MCF 10A (cell line): Measurements from ENCODE around the gene CSNK2A1. TPM values are rescaled to one million over a fixed set of nuclear protein-coding genes. Genes with fewer than 3 reads are reported as not detected.

ENCODE experiments used
- BruUV-seq: library from RNA; stranded (reverse); fragments of 400-500 nt; replicated peaks from 2 replicates; lab custom pipeline; 2021; lab: Mats Ljungman, UMichigan
- CTCF ChIA-PET: fragments of 300-600 bp; sonication (Branson Sonifier 250); formaldehyde crosslinking; extraction: SDS; loops from one replicate; lab custom pipeline; 2021; ENCODE audit warnings: antibody characterized with exemption, inconsistent platforms; lab: Yijun Ruan, JAX
- POLR2A ChIA-PET: fragments of 300-600, 350-650 bp; sonication (Branson Sonifier 250); formaldehyde crosslinking; extraction: SDS; loops from one replicate; lab custom pipeline; 2020; ENCODE audit warnings: antibody characterized with exemption, inconsistent platforms; lab: Yijun Ruan, JAX
- DNase-seq: peaks from one replicate; pipeline ENCODE4 v3.0.0-alpha.2; 2018; ENCODE audit not compliant: unreplicated experiment
- H3K27ac Mint-ChIP-seq: one replicate; pipeline ENCODE4 v1.8.0; 2022; ENCODE audit warnings: mild to moderate bottlenecking, low read depth, mixed read lengths; ENCODE audit not compliant: unreplicated experiment
- H3K27me3 Mint-ChIP-seq: one replicate; pipeline ENCODE4 v1.8.0; 2022; ENCODE audit warnings: mixed read lengths; ENCODE audit not compliant: insufficient read depth, unreplicated experiment
- H3K36me3 Mint-ChIP-seq: one replicate; pipeline ENCODE4 v1.8.0; 2022; ENCODE audit warnings: mild to moderate bottlenecking, moderate library complexity, mixed read lengths; ENCODE audit not compliant: insufficient read depth, unreplicated experiment
- H3K4me1 Mint-ChIP-seq: one replicate; pipeline ENCODE4 v1.8.0; 2022; ENCODE audit warnings: mixed read lengths; ENCODE audit not compliant: insufficient read depth, unreplicated experiment
- H3K4me3 Mint-ChIP-seq: one replicate; pipeline ENCODE4 v1.8.0; 2022; ENCODE audit warnings: mild to moderate bottlenecking, moderate library complexity, mixed read lengths; ENCODE audit not compliant: unreplicated experiment
- H3K9me3 Mint-ChIP-seq: one replicate; pipeline ENCODE4 v1.8.0; 2022; ENCODE audit warnings: mixed read lengths; ENCODE audit not compliant: unreplicated experiment
- intact Hi-C: fragments of 100-400 bp; cut with micrococcal nuclease; formaldehyde crosslinking; loops from 2 replicates; pipeline ENCODE4 v1.14.1; 2022
- total RNA-seq: library from RNA; stranded (reverse); gene quantifications from 2 replicates; pipeline ENCODE4 v1.2.3, GENCODE V29; 2022
- TF ChIP-seq, protein P1 (sequence below): fragments of 200-600 bp; IDR thresholded peaks from one replicate; pipeline ENCODE4 v1.8.0; 2022; ENCODE audit warnings: antibody characterized with exemption, mild to moderate bottlenecking; ENCODE audit not compliant: unreplicated experiment

The CSNK2A1 gene
- total RNA-seq, 1 experiment from 2014 or later: 271 TPM

DNA sequence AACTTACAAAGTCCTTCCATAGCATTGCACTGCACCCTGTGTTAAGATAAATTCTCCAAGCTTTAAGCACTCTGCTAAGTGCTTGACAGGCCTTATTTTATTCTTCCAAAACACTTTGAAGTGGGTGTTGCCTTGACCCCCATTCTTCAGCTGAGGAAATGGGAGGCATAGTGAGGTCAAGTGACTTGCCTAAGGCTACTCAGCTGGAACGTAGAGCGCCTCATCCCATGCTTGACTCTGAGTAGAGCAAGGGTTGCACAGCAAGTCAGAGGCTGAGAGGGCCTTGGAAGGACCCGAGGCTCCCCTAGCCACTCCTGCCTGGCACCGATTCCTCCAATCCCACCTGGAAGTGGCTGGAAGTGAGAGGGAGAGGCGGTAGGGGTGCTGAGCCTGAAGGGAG lies 19.6 kb upstream of the CSNK2A1 start:
- H3K4me3 Mint-ChIP-seq: no peak overlapping the region
- no peak for DNase-seq
- intact Hi-C loops: no loop called here

DNA sequence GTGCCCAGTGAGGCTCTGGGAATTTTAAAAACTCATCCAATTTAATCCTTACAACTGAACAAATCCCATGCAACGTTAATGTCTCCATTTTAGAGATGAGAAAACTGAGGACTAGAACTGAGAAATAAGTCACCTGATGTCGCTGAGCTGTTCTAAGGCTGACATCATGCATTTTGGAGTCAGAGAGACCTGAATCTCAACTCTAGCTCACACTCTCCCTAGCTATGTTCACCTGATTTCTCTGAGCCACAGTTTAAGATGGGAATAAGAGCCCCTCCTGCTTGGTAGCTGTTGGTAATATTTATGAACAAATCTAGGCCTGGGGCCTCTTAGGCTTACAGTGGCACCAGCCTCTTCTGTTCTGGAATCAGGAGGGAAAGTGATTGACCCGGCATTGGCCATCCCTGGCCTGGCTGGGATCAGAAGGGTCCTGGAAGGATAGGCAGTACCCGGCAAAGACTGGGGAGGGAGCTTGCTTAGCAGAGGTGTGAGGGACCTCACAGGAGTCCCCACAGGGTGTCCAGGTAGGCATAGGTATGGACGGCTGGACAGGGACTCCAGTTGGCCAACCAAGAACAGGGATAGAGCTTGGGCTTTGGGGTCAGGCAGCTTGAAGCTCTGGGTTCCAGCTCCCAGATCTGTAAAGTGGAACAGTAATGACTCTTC lies 18.8 kb upstream of the CSNK2A1 start:
- ChIA-PET POLR2A (interaction anchor here (1.1 to 1.4 kb wide), 3 partner anchors 171 to 177 kb away, joined by 3 to 7 read pairs (median 4); no protein-coding TSS in a partner anchor), CTCF (interaction anchor here (0.6 to 6.0 kb wide), 49 partner anchors 10 to 394 kb away, joined by 3 to 169 read pairs (median 5); partner anchors contain the start of genes CSNK2A1 and SLC52A3)
- intact Hi-C loops: no loop called here
- TF ChIP-seq, protein P1, sequence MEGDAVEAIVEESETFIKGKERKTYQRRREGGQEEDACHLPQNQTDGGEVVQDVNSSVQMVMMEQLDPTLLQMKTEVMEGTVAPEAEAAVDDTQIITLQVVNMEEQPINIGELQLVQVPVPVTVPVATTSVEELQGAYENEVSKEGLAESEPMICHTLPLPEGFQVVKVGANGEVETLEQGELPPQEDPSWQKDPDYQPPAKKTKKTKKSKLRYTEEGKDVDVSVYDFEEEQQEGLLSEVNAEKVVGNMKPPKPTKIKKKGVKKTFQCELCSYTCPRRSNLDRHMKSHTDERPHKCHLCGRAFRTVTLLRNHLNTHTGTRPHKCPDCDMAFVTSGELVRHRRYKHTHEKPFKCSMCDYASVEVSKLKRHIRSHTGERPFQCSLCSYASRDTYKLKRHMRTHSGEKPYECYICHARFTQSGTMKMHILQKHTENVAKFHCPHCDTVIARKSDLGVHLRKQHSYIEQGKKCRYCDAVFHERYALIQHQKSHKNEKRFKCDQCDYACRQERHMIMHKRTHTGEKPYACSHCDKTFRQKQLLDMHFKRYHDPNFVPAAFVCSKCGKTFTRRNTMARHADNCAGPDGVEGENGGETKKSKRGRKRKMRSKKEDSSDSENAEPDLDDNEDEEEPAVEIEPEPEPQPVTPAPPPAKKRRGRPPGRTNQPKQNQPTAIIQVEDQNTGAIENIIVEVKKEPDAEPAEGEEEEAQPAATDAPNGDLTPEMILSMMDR: no peak
- no peaks in the 10 kb centered on the region for H3K36me3 Mint-ChIP-seq
- no peaks in the 10 kb centered on the region for H3K4me1 Mint-ChIP-seq
- H3K9me3 Mint-ChIP-seq: no peaks in the 10 kb centered on the region
- H3K27me3 Mint-ChIP-seq: peaks cover 25% of the 10 kb centered on the region
- H3K4me3 Mint-ChIP-seq: no peak overlapping the region
- no peak for DNase-seq
- no TSS peak for BruUV-seq
- no peak overlapping the region for H3K27ac Mint-ChIP-seq

More for the DNA sequence above, 19.6 kb upstream of the CSNK2A1 start:
- Mint-ChIP-seq H3K9me3 (no peaks in the 10 kb centered on the region), H3K4me1 (no peaks in the 10 kb centered on the region), H3K27me3 (peaks cover 30% of the 10 kb centered on the region), H3K27ac (no peak overlapping the region), H3K36me3 (no peaks in the 10 kb centered on the region)
- POLR2A ChIA-PET: interaction anchor here (1.1 to 1.4 kb wide), 3 partner anchors 170 to 176 kb away, joined by 3 to 7 read pairs (median 4); no protein-coding TSS in a partner anchor
- BruUV-seq: no TSS peak
- TF ChIP-seq, protein P1: no peak
- CTCF ChIA-PET: interaction anchor here (0.6 to 6.0 kb wide), 28 partner anchors 9 to 393 kb away, joined by 3 to 169 read pairs (median 7); partner anchors contain the start of gene SLC52A3

GRCh38 chr20:561437-562231 lies 18.0 kb upstream of the CSNK2A1 start:
- Mint-ChIP-seq H3K36me3 (no peaks in the 10 kb centered on the region), H3K9me3 (no peaks in the 10 kb centered on the region)
- DNase-seq: peak; percentile 79

More at GRCh38 chr20:561437-562231, 18.0 kb upstream of the CSNK2A1 start:
- no TSS peak for BruUV-seq
- H3K4me1 Mint-ChIP-seq: no peaks in the 10 kb centered on the region
- intact Hi-C loops: loop anchor here (1.0 kb wide), 4 partner anchors 84 to 207 kb away; no protein-coding TSS in a partner anchor
- no peak overlapping the region for H3K4me3 Mint-ChIP-seq
- TF ChIP-seq, protein P1: peak; percentile 98
- peaks cover 18% of the 10 kb centered on the region for H3K27me3 Mint-ChIP-seq
- POLR2A ChIA-PET: interaction anchor here (1.0 to 1.7 kb wide), 5 partner anchors 19 to 179 kb away, joined by 4 to 7 read pairs (median 5); no protein-coding TSS in a partner anchor
- CTCF ChIA-PET: interaction anchor here (0.6 to 6.0 kb wide), 51 partner anchors 10 to 395 kb away, joined by 3 to 169 read pairs (median 5); partner anchors contain the start of genes CSNK2A1 and SLC52A3
- H3K27ac Mint-ChIP-seq: no peak overlapping the region
